HepG2 (cell line): ENCODE results near the gene UNCX. TPM values are rescaled to one million over a fixed set of nuclear protein-coding genes. Genes with fewer than 3 reads are reported as not detected.
A peak's percentile ranks its signal among the peaks of the same experiment; 100 is the strongest.

Source experiments
- ATAC-seq: fragments of 200-7000 bp; cut with Tn5 transposase; 3 replicates; pipeline ENCODE4 v1.9.1; 2020; ENCODE audit warnings: mild to moderate bottlenecking, moderate library complexity
- BruUV-seq: library from RNA; stranded (reverse); fragments of 400-500 nt; replicated peaks from 2 replicates; lab custom pipeline; 2021; lab: Mats Ljungman, UMichigan
- CTCF ChIA-PET: fragments of 300-600 bp; formaldehyde crosslinking; extraction: SDS; loops from one replicate; lab custom pipeline; 2021; ENCODE audit warnings: low total read pairs, inconsistent platforms, low intra/inter-chr PET ratio; lab: Yijun Ruan, JAX
- POLR2A ChIA-PET: fragments of 350-600 bp; sonication (Branson Sonifier 250); formaldehyde crosslinking; loops from one replicate; lab custom pipeline; 2020; ENCODE audit warnings: antibody characterized with exemption, inconsistent platforms; lab: Yijun Ruan, JAX
- DNase-seq: peaks from one replicate; pipeline ENCODE4 v3.0.0-alpha.2; 2015; ENCODE audit warnings: low spot score
- FAIRE-seq: peaks from 3 replicates; lab custom pipeline; 2011; peaks lifted over from hg19 to GRCh38; lab: Jason Lieb, UNC
- H2AFZ ChIP-seq: one replicate; pipeline ENCODE4 v1.6.1; 2011; ENCODE audit warnings: low read length, inconsistent platforms
- H3K27ac ChIP-seq: fragments of 300-600 bp; 3 replicates; pipeline ENCODE4 v1.8.0; 2011; ENCODE audit warnings: mixed run types, mild to moderate bottlenecking, mixed read lengths, low read length, inconsistent platforms; ENCODE audit not compliant: insufficient read depth; ENCODE audit errors: extremely low read length
- H3K27me3 ChIP-seq, 2 experiments: fragments of 200-600 bp in 1 of 2; 2 replicates in 1 of 2; 3 replicates in 1 of 2; pipeline versions ENCODE4 v1.6.0 to v1.8.0; 2011; ENCODE audit warnings: low read length in 2 of 2, mild to moderate bottlenecking in 2 of 2, moderate library complexity in 2 of 2, inconsistent platforms in 1 of 2; ENCODE audit not compliant: insufficient read depth in 2 of 2, control insufficient read depth in 1 of 2
- H3K36me3 ChIP-seq, 2 experiments: fragments of 200-600 bp in 1 of 2; replicated peaks in 1 of 2; 2 replicates in 1 of 2; 3 replicates in 1 of 2; pipeline versions ENCODE4 v1.5.1 to v1.8.0; 2011; ENCODE audit warnings: low read length in 2 of 2, inconsistent platforms in 1 of 2; ENCODE audit not compliant: insufficient read depth in 2 of 2, control insufficient read depth in 1 of 2
- H3K4me1 ChIP-seq: 2 replicates; pipeline ENCODE4 v1.5.1; 2012; ENCODE audit warnings: low read length, inconsistent platforms; ENCODE audit not compliant: insufficient read depth
- H3K4me2 ChIP-seq: 2 replicates; pipeline ENCODE4 v1.6.0; 2011; ENCODE audit warnings: low read depth, low read length, inconsistent platforms
- H3K4me3 ChIP-seq, 3 experiments: fragments of 200-600 bp in 1 of 3; sonication (generic), shearing (Covaris generic) in 1 of 3; replicated peaks in 1 of 3; 2 replicates each; pipeline ENCODE4 v1.5.1; 2011 to 2016; ENCODE audit warnings: low read length in 3 of 3, inconsistent platforms in 2 of 3, low read depth in 2 of 3, mild to moderate bottlenecking in 2 of 3, control low read depth in 1 of 3, mixed read lengths in 1 of 3; ENCODE audit not compliant: insufficient read depth in 1 of 3
- H3K79me2 ChIP-seq: one replicate; pipeline ENCODE4 v1.6.1; 2011; ENCODE audit warnings: low read length, inconsistent platforms; ENCODE audit not compliant: insufficient read depth
- H3K9ac ChIP-seq: 2 replicates; pipeline ENCODE4 v1.6.0; 2011; ENCODE audit warnings: mild to moderate bottlenecking, low read depth, low read length, inconsistent platforms; ENCODE audit not compliant: insufficient read depth
- H3K9me3 ChIP-seq: 2 replicates; pipeline ENCODE4 v1.5.1; 2012; ENCODE audit warnings: mild to moderate bottlenecking, low read length
- H4K20me1 ChIP-seq: 2 replicates; pipeline ENCODE4 v1.6.0; 2011; ENCODE audit warnings: inconsistent platforms, mild to moderate bottlenecking, low read length, moderate library complexity; ENCODE audit not compliant: insufficient read depth
- ATM ChIP-seq: fragments of 450-650 bp; IDR thresholded peaks from 2 replicates; pipeline ENCODE4 v1.7.1; 2017; ENCODE audit warnings: mild to moderate bottlenecking, borderline replicate concordance
- BHLHE40 ChIP-seq: IDR thresholded peaks from 2 replicates; pipeline ENCODE4 v1.6.1; 2011; ENCODE audit warnings: low read length, improper control_type of control experiment
- CBX2 ChIP-seq, 2 experiments: fragments of 200-600 bp in 1 of 2; sonication (generic); formaldehyde crosslinking in 1 of 2; IDR thresholded peaks; 2 replicates each; pipeline versions ENCODE4 v1.7.0 to v1.8.1; 2018 to 2022; ENCODE audit warnings: low read depth in 2 of 2, low read length in 1 of 2, mild to moderate bottlenecking in 1 of 2, missing genetic modification reagents in 1 of 2
- EED ChIP-seq: sonication (generic); formaldehyde crosslinking; IDR thresholded peaks from 2 replicates; pipeline ENCODE4 v1.5.0; 2020; ENCODE audit warnings: mild to moderate bottlenecking, missing genetic modification reagents
- EZH2 ChIP-seq: conservative IDR thresholded peaks from 2 replicates; pipeline ENCODE4 v1.6.1; 2012; ENCODE audit warnings: mild to moderate bottlenecking, low read depth, low read length, moderate library complexity
- FOXK1 ChIP-seq: sonication (generic); formaldehyde crosslinking; IDR thresholded peaks from 2 replicates; pipeline ENCODE4 v1.4.0; 2020; ENCODE audit warnings: low read depth, missing genetic modification reagents, borderline replicate concordance
- GPN1 ChIP-seq: sonication (generic); formaldehyde crosslinking; IDR thresholded peaks from 2 replicates; pipeline ENCODE4 v1.5.1; 2020; ENCODE audit warnings: missing genetic modification reagents, borderline replicate concordance
- GZF1 ChIP-seq: sonication (generic); formaldehyde crosslinking; IDR thresholded peaks from 2 replicates; pipeline ENCODE4 v1.5.1; 2020; ENCODE audit warnings: mild to moderate bottlenecking, missing genetic modification reagents
- RXRA ChIP-seq: sonication (generic); formaldehyde crosslinking; IDR thresholded peaks from 2 replicates; pipeline ENCODE4 v1.5.1; 2020; ENCODE audit warnings: missing genetic modification reagents
- RXRB ChIP-seq: IDR thresholded peaks from 2 replicates; pipeline ENCODE4 v1.6.1; 2016; ENCODE audit warnings: borderline replicate concordance, missing genetic modification reagents, missing compliant biosample characterization
- TBL1XR1 ChIP-seq: fragments of 150-350 bp; IDR thresholded peaks from 2 replicates; pipeline ENCODE4 v1.6.1; 2014; ENCODE audit warnings: borderline replicate concordance, low read length; ENCODE audit not compliant: partially characterized antibody
- TOE1 ChIP-seq: sonication (generic); formaldehyde crosslinking; IDR thresholded peaks from 2 replicates; pipeline ENCODE4 v1.4.0; 2020; ENCODE audit warnings: mild to moderate bottlenecking, missing genetic modification reagents
- ZNF441 ChIP-seq: sonication (generic); formaldehyde crosslinking; IDR thresholded peaks from 2 replicates; pipeline ENCODE4 v1.7.0; 2021; ENCODE audit warnings: missing genetic modification reagents, borderline replicate concordance
- ZNF563 ChIP-seq: sonication (generic); formaldehyde crosslinking; IDR thresholded peaks from 2 replicates; pipeline ENCODE4 v1.8.0; 2022; ENCODE audit warnings: mild to moderate bottlenecking, moderate library complexity, missing genetic modification reagents
- ZNF703 ChIP-seq: sonication (generic); formaldehyde crosslinking; IDR thresholded peaks from 2 replicates; pipeline ENCODE4 v1.5.1; 2020; ENCODE audit warnings: missing genetic modification reagents, mild to moderate bottlenecking, moderate library complexity, borderline replicate concordance
- ZNF724P ChIP-seq: sonication (generic); formaldehyde crosslinking; IDR thresholded peaks from 2 replicates; pipeline ENCODE4 v1.8.0; 2022; ENCODE audit warnings: missing genetic modification reagents, borderline replicate concordance
- WGBS: methylation state at CpG from one replicate; pipeline ENCODE4 v1.1.6; 2017; ENCODE audit warnings: low lambda C conversion rate; 5-methylcytosine and 5-hydroxymethylcytosine counted together
- in situ Hi-C: cut with HindIII; loops from 2 replicates; pipeline ENCODE4 v1.10.0; 2017; ENCODE audit warnings: low pct_unique_long_range_greater_than_20kb; ENCODE audit not compliant: extremely low pct_ligation_motif_present
- intact Hi-C: fragments of 100-400 bp; cut with micrococcal nuclease; formaldehyde crosslinking; loops from one replicate; pipeline ENCODE4 v1.10.0; 2022; ENCODE audit not compliant: unreplicated experiment
- polyA plus RNA-seq, 8 experiments: library from polyadenylated mRNA; depleted of rRNA in 3 of 8; stranded (reverse) in 7 of 8; unstranded in 1 of 8; fragments of >200 nt; fragmentation: Illumina TruSeq in 4 of 8; extraction: Trizol in 4 of 8; gene quantifications; 2 replicates each; pipeline versions ENCODE4 v1.2.1 to v1.2.3, GENCODE V29; 2011 to 2016; ENCODE audit warnings: low read depth in 4 of 8, missing spikeins in 1 of 8, mixed read lengths in 1 of 8; ENCODE audit not compliant: insufficient read depth in 1 of 8
- total RNA-seq, 5 experiments: library from RNA; depleted of rRNA; stranded (reverse); fragments of >200 nt; fragmentation: Illumina TruSeq; extraction: Trizol; gene quantifications; 2 replicates each; pipeline ENCODE4 v1.2.3, GENCODE V29; 2016; ENCODE audit warnings: low read depth in 1 of 5
- TF ChIP-seq, protein P1 (sequence below): sonication (generic); formaldehyde crosslinking; IDR thresholded peaks from 2 replicates; pipeline ENCODE4 v1.5.0; 2020; ENCODE audit warnings: missing genetic modification reagents, mild to moderate bottlenecking, borderline replicate concordance
- TF ChIP-seq, protein P2 (sequence below): sonication (generic); formaldehyde crosslinking; IDR thresholded peaks from 2 replicates; pipeline ENCODE4 v1.4.0; 2020; ENCODE audit warnings: mild to moderate bottlenecking, missing genetic modification reagents
- TF ChIP-seq, protein P3 (sequence below): sonication (generic); formaldehyde crosslinking; IDR thresholded peaks from 2 replicates; pipeline ENCODE4 v1.5.0; 2020; ENCODE audit warnings: mild to moderate bottlenecking, missing genetic modification reagents
- TF ChIP-seq, protein P4 (sequence below): sonication (generic); formaldehyde crosslinking; IDR thresholded peaks from 2 replicates; pipeline ENCODE4 v1.5.1; 2020; ENCODE audit warnings: mild to moderate bottlenecking, missing genetic modification reagents, borderline replicate concordance

UNCX gene
- total and polyA plus RNA-seq, 2 of the 13 experiments (the other 11 are each of a cell fraction or from before 2014, with no cell fraction given) = not detected

DNA sequence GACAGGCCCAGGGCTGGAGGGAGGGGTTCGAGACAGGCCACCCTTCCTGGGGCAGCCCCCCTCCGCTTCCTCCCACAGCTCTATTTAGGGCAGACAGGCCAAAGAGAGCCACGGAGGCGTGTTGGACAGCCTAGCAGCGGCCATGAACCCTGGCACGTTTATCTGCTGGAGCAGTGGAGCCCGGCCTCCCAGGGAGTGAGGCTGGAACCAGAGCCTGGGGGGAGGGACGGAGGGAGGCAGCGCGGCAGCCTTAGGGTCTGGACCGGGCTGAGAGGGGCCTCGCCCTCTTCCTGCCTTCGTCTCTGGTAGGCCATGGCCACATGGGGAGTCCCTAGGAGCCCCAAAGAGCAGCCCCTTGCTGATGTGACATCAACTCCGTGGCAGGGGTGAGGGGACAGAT lies 17.1 kb downstream of the UNCX start:
- no peaks in the 10 kb centered on the region for H3K36me3 ChIP-seq
- in situ Hi-C loops (no loop called here), intact Hi-C loops (no loop called here)
- CTCF ChIA-PET = no interaction called here
- peaks cover 30% of the 10 kb centered on the region for H3K4me1 ChIP-seq
- peak overlapping the region; percentile 51; the same call in 1 of the 2 replicates for H3K4me2 ChIP-seq
- H3K79me2 ChIP-seq = no peaks in the 10 kb centered on the region
- DNase-seq = no peak
- BruUV-seq = no TSS peak
- peaks cover 13 to 85% of the 10 kb centered on the region in 2 experiments for H3K27me3 ChIP-seq
- no peak overlapping the region for H3K27ac ChIP-seq
- H4K20me1 ChIP-seq = no peaks in the 10 kb centered on the region
- no peak for FAIRE-seq
- peak overlapping the region in 1 of 3 experiments; percentile 19; a peak in 1 of 6 replicates for H3K4me3 ChIP-seq
- no peak overlapping the region for H2AFZ ChIP-seq
- no peak overlapping the region for H3K9ac ChIP-seq
- POLR2A ChIA-PET = no interaction called here
- ATAC-seq = peak; percentile 68
- 2% methylated on average over 9 of the region's 14 CpGs for WGBS
- no peaks in the 10 kb centered on the region for H3K9me3 ChIP-seq
- peak; percentile 44; the same call in 1 of the 2 replicates for TF ChIP-seq RXRA
- TF ChIP-seq, protein P1, sequence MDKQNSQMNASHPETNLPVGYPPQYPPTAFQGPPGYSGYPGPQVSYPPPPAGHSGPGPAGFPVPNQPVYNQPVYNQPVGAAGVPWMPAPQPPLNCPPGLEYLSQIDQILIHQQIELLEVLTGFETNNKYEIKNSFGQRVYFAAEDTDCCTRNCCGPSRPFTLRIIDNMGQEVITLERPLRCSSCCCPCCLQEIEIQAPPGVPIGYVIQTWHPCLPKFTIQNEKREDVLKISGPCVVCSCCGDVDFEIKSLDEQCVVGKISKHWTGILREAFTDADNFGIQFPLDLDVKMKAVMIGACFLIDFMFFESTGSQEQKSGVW = no peak
- no peak for TF ChIP-seq EED
- TF ChIP-seq RXRB (CRISPR knock-in tag) = 0 out of 2 replicates have a peak, but pooled peaks have one; percentile 20
- no peak for TF ChIP-seq TOE1
- no peak for TF ChIP-seq ZNF441 (CRISPR knock-in tag)
- TF ChIP-seq CBX2 (IDR thresholded peaks at IDR 0.05; ENCODE audit: low read depth, low read length) = no peak
- TF ChIP-seq CBX2 (CRISPR knock-in tag; IDR thresholded peaks at IDR 0.05; ENCODE audit: low read depth) = no peak
- TF ChIP-seq FOXK1 (CRISPR knock-in tag) = no peak
- no peak for TF ChIP-seq ZNF724P
- TF ChIP-seq, protein P2, sequence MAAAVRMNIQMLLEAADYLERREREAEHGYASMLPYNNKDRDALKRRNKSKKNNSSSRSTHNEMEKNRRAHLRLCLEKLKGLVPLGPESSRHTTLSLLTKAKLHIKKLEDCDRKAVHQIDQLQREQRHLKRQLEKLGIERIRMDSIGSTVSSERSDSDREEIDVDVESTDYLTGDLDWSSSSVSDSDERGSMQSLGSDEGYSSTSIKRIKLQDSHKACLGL = no peak
- TF ChIP-seq ATM = no peak
- TF ChIP-seq ZNF703 (CRISPR knock-in tag) = no peak
- TF ChIP-seq, protein P3, sequence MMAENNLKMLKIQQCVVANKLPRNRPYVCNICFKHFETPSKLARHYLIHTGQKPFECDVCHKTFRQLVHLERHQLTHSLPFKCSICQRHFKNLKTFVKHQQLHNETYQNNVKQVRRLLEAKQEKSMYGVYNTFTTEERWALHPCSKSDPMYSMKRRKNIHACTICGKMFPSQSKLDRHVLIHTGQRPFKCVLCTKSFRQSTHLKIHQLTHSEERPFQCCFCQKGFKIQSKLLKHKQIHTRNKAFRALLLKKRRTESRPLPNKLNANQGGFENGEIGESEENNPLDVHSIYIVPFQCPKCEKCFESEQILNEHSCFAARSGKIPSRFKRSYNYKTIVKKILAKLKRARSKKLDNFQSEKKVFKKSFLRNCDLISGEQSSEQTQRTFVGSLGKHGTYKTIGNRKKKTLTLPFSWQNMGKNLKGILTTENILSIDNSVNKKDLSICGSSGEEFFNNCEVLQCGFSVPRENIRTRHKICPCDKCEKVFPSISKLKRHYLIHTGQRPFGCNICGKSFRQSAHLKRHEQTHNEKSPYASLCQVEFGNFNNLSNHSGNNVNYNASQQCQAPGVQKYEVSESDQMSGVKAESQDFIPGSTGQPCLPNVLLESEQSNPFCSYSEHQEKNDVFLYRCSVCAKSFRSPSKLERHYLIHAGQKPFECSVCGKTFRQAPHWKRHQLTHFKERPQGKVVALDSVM = peak; percentile 85
- TF ChIP-seq GPN1 (CRISPR knock-in tag) = no peak
- peak; percentile 48; the same call in 1 of the 2 replicates for TF ChIP-seq EZH2
- no peak for TF ChIP-seq TBL1XR1
- no peak for TF ChIP-seq GZF1 (CRISPR knock-in tag)
- TF ChIP-seq BHLHE40 = peak; percentile 57
- TF ChIP-seq ZNF563 (CRISPR knock-in tag) = no peak
- TF ChIP-seq, protein P4, sequence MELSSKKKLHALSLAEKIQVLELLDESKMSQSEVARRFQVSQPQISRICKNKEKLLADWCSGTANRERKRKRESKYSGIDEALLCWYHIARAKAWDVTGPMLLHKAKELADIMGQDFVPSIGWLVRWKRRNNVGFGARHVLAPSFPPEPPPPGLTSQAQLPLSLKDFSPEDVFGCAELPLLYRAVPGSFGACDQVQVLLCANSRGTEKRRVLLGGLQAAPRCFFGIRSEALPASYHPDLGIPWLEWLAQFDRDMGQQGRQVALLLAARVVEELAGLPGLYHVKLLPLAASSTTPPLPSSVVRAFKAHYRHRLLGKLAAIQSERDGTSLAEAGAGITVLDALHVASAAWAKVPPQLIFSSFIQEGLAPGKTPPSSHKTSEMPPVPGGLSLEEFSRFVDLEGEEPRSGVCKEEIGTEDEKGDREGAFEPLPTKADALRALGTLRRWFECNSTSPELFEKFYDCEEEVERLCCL = no peak
